Stimulated activated CD4-positive, alpha-beta T cell treated with anti-CD3 and anti-CD28 coated beads, TNF-alpha, amount 100 ng/mL, for 48 hours (primary cell): ENCODE data around the gene PPP1R16B.
A peak's percentile ranks its signal among the peaks of the same experiment; 100 is the strongest.
"Not testable (repeated sequence)": the region's sequence is repeated elsewhere in the genome, so short reads cannot be mapped to it uniquely, and the experiment has no call there.

ENCODE experiments used
- DNase-seq, 3 donors: peaks; one replicate each; pipeline ENCODE4 v3.0.0-alpha.2; 2020; ENCODE audit warnings: low read depth in 3 of 3

PPP1R16B gene

DNA sequence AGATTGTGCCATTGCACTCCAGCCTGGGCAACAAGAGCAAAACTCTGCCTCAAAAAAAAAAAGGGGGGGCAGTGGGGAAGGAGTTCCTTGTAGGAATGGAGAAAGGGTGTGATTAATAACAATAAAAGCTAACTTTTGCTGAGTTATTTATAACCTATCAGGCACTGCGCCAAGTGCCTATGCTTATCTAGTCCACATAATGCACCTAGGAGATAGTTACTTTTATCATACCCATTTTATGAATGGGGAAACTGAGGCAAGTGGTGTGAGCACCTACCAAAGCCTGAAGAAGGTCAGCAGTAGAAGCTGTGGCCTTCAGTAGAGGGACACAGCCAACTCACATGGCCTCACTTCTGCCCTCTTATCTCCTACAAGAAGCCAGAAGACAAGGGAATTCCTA is 13.6 kb upstream of the PPP1R16B start:
- no peak for DNase-seq

DNA sequence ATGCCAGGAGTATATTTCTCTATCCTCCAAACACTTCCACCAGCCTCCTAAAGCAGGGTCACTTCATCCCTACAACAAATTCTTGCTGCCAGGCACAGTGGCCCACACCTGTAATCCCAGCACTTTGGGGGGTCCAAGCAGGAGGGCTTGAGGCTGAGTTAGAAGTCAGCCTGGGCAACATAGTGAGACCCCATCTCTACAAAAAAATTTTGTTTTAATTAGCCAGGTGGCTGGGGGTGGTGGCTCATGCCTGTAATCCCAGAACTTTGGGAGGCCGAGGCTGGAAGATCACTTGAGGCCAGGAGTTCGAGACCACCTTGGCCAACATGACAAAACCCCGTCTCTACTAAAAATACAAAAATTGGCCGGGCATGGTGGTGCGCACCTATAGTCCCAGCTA is 11.4 kb upstream of the PPP1R16B start:
- DNase-seq = not testable (repeated sequence)

DNA sequence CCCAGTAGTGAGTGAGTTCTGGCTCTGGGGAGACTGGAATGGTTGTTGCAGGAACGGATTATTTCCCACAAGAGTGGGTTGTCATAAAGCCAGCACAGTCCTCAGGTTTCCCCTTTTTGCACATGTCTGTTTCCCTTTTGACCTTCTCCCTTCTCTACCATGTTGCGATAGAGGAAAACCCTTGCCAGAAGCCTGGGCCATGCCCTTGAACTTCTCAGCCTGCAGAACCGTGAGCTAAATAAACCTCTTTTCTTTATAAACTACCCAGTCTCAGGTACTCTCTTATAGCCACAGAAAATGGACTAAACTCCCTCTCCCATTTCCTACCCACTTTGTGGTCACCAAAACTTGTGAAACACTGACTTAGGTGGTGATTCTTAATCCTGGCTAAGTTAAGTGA is 7.2 kb upstream of the PPP1R16B start:
- no peak for DNase-seq

DNA sequence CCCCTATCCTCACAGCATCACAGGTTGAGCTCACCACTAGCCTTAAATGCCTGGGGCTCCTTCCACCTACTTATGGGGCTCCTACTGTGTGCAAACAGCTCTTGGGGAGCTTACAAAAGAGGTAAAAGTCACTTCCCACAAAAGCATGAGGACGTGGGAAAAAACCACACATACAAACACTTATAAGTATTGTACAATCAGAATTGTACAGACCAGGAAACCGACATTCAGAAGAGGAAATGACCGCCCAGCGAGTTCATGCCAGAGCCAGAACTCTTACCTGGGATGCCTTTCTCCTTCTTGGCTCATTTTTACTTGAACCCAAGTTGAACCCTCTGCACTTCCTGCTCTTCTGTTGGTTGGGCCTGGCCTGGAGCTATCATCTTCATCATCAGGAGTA is 6.3 kb upstream of the PPP1R16B start:
- no peak for DNase-seq

DNA sequence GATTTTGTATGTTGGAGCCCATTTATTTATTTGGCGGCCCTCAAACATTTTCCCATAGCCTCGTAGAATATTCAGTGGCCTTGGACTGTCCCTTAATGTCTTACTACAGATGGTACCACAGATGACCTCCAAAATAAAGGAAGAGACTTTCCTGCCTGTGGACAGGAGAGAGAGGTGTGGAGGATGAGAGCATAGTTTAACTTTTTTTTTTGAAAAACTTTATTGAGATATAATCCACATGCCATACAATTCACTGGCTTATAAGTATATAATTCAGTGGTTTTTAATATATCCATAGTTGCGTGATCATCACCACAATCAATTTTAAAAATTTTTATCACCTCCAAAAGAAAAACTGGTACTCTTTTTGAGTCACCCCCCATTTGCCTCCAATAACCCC is 4.6 kb upstream of the PPP1R16B start:
- DNase-seq = no peak

DNA sequence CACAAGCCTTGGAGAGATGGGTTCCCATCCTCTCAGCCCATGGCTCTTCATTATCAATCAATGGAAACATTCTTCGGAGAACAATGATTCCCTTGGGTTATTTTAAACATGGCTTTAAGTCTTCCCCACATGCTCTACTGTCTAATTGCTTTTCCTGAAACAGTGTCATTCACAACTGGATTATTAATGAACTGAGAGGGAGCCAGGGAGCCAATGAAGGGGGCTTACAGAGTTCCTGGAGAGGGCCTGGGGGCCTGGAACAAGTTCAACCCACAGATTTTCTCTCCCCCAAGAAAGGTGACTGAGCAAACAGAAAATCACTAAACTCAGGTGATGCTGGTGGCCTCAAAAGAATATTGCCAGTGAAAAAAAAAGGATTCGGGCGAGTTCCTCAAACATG is 1.3 kb upstream of the PPP1R16B start:
- DNase-seq = no peak

DNA sequence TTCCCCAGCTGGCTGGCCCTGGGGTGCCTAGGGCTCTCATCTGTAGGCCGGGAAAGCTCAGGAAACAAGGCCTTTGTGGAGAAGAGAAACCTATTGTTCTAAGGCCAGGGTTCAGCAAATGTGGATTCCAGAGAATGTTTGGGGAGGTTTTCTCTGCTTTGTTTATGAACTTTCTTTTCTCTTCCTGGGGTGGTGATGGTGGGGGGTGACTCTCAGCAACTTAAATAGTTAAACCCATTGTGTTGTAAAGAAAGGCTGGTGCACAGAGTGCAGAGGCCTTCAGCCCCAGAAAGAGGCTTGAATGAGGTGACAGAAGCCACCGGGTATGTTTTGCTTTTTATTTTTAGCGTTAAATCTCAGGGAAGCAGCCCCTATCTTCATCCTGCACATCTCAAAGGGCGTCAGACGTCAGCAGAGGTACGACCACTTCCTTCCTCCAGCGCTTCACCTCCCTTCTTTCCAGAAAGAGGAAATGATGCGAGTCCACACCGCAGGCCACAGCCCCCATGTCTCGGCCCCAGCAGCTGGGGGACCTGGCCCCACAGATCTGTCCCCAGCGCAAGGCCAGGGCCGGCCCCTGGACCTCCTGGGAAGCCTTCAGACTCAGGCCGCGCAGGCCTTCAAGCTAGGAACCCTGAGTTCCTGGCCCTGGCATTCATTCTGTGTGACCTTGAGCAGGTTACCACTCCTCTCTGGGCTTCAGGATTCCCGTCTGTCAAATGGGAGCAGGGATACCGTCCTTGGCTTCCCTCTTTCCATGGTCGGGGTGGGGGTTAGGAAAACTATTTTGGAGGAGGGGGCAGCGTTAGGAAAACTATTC is 605 bp upstream of the PPP1R16B start:
- peak in 1 of 3 donors; percentile 46 for DNase-seq

DNA sequence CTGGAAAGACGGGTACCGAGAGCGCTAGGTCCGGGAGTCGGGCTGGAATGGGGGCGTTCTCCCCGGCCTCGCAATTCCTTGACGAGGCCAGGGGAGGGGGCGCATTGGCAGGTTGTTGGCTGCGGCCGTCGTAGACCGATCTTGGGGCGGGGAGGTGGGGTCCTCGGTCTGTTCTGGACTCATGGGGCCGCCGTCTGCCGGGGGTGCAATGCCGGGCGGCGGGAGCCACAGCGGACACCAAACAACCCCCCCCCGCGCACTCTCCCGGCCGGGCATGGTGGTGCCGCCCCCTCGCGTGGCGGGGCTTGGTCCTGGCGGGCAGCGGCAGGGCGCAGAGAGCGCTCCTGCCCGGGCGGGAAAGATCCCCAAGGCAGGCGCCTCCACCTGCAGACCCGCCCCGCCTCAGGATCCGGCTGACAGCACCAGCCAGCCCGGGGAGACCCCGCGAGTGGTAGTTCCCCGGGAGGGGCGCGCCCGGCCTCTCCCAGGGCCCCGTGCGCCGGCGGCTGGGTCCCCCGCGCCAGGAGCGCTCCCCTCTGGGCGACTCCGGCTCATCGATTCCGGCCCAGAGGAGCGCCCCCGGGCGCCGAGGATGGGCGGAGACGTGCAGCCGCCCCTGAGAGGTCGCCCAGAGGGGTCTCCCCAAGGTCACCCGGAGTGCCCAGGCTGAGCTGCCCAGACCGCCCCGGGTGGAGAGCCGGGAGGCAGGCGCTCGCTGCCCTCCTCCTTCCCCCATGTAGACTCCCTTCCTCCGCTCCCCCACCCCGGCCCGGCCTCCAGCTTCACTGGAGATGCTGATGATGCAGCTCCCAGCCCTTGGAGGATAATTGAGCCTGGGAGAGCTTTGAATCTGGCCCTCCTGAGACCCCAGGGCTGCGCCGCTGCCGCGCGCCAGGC is 709 bp downstream of the PPP1R16B start:
- peak in 1 of 3 donors; percentile 31 for DNase-seq

DNA sequence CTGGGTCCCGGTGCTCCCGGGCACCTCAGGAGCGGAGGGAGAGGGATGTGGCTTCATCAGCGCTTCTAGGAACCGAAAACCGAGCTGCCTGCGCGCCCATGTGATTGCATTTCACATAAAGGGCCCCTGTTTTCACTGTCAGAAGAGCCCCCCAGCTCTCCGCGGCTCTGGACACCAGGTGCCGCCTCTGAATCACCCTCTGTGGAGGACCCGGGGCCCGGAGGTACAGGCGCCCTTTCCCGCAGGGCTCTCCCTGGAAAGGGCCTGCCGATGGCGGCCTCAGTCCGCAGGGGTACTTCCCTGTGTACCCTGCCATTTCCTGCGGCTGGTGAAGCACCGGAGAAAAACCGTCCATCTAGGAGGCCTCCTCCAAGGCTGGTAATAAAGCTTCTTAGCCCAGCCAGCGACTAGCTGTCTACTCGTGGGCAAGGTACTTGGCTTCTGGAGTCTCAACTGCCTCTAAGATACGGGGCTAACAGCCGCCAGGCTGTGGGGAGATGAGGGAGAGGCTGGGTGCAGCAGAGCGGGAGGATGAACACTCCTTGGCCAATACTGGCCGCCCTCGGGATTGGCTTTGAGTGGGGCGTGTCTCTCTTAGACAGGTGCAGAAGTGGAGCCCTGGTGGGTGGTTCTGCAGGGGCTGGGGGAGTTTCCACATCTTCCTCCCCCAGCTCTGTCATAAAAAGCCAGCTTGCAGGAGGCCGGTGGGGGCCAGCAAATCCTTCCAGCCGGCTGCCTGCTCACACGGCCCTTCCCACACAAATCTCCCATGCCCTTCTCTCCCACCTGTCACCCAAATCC is 1.6 kb downstream of the PPP1R16B start:
- DNase-seq = no peak

DNA sequence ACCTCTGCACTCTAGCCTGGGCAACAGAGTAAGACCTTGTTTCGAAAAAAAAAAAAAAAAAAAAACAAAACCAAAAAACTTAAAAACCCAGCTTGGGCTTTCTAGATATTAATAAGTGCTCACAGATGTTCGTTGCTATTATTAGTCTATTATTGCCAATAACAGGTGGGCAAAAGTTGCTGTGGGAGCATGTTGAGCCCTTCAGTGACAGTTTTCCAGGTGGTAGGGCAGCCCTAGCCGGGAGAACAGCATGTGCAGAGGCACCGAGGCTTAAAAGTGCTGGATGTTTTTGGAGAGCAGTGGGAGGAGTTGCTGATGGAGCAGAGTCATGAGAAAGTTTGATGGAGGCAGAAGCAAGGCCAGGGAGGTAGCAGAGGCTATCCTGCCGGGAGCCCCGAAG is 4.4 kb downstream of the PPP1R16B start:
- no peak for DNase-seq

DNA sequence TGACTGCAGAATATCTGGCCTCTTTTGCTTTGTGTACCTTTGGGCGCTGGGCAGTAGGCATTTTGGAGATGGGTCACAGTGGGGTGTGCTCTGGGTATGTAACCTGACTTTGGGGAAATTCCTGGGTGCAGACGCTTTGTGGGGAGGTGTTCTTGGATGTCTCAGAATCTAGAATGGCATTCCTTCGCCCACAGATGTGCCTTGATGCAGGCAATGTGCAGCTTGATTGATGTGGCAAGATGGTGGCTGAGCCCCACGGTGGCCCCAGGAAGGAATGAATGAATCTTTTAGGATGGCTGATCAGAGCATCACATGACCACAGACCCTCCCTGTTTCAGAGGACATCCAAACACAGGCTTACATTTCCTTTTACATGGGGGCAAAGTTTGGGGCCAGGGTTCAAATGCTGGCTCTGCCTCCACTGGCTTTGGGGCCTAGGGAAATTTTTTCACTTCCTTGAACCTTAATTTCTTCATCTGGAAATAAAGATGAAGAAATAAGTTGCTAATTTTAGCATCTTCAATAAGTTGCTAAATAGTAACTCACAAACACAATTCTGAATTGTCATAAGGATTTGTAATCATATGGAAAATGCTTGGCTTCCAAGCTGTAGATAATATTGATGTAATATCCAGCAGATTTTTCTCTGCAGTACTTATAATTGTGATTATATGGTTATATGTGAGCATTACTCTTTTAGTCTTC is 5.6 kb downstream of the PPP1R16B start:
- no peak for DNase-seq

DNA sequence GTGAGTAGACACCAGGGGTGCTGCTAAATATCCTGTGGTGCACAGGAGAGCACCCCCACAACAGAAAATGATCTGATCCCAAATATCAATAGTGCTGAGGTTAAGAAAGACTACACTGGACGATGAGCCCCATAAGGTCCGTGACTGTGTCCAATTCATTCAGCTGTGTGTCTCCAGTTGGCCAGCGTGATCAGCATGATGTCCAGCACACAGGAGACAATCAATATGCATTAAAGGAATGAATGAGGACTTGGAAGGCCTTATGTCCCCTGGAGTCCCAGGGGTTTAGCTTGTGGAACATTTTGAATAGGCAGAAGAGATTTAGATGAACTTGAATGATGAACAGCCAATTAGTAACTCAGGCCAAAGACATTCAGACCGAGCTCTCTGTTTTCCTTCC is 6.3 kb downstream of the PPP1R16B start:
- no peak for DNase-seq

DNA sequence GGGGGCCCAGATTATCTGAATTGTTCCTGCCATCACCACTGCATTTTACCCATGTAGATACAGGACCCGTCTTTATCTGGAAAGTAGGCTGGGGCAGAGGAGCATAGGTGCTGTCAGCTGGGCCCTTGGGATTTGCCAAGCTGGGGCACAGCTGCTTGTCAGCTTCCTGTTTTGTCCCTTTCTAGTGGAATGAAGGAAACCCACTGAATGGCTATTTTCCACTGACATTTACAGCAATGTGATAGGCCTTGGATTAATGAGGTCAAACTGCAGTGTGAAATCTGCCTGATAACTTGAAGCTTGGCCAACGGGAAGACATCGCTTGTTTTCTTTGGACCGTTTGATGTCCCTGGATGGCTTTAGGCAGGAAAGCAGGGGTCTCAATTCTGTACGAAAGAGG is 6.7 kb downstream of the PPP1R16B start:
- DNase-seq = no peak

DNA sequence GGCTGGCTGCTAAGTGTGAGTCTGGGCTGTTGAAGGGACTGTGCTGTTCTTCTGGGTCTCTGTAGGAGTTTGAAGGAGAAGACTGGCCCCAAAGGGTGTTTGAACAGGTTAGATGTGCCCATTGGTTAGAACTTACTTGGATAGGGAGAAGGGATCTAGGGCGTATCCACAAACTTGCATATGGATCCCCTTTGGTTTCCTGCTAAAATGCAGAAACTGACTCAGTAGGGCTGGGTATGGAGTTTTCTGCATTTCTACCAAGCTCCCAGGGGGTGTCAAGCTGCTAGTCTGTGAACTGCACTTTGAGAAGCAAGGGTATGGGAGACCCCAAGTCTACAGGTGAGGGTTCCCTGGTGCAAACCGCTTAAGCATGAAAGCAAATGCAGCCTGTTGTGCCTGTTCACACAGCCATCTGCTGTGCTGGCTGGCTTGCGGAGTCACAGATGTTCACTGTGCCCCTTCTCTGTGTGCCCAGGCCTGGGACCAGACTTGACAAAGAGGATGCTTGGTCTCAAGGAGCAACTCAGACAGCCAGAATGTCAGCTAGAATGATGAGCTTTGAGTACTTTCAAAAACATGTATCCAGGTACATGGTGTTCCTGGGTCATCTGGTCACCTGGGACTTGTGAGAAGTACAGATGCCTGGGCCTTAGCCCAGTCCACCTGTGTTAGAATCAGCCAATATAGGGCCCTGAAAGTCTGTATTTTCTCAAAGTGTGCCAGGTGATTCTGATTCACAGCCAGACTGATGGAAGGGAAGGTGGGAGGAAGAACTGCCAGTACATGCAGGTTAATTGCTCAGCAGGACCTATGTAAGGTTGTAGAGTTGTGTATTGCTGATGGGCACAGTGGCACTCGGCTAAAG is 7.4 kb downstream of the PPP1R16B start:
- DNase-seq = no peak

DNA sequence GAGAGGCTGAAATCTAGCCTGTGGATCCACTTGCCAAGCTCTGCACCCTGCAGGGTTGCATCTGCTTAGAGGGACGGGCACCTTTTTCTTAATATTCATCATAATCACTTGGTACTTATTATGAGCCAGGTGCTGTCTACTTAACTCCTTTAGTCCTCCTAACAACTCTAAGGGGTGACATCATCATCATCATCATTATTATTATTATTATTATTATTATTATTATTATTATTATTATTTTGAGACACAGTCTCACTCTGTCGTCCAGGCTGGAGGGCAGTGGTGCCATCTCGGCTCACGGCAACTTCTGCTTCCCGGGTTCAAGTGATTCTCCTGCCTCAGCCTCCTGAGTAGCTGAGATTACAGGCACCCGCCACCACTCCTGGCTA is 8.1 kb downstream of the PPP1R16B start:
- not testable (repeated sequence) for DNase-seq

DNA sequence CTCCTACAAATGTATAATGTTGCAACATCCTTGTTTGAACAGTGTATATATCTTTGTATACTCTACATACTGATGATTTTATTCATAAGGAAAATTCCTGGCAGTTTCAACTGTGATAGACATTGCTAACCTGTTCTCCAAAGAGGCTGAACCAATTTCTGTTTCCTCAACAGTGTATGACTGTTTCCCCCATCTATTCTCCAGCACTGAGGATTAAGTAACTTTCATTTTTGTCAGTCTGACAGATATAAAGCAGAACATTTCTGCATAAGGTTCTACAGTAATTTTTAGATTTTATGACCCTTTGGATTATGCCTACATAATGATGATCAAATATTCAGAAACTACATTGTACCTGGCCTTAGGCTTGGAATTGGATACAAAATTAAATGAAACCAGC is 9.9 kb downstream of the PPP1R16B start:
- no peak for DNase-seq

DNA sequence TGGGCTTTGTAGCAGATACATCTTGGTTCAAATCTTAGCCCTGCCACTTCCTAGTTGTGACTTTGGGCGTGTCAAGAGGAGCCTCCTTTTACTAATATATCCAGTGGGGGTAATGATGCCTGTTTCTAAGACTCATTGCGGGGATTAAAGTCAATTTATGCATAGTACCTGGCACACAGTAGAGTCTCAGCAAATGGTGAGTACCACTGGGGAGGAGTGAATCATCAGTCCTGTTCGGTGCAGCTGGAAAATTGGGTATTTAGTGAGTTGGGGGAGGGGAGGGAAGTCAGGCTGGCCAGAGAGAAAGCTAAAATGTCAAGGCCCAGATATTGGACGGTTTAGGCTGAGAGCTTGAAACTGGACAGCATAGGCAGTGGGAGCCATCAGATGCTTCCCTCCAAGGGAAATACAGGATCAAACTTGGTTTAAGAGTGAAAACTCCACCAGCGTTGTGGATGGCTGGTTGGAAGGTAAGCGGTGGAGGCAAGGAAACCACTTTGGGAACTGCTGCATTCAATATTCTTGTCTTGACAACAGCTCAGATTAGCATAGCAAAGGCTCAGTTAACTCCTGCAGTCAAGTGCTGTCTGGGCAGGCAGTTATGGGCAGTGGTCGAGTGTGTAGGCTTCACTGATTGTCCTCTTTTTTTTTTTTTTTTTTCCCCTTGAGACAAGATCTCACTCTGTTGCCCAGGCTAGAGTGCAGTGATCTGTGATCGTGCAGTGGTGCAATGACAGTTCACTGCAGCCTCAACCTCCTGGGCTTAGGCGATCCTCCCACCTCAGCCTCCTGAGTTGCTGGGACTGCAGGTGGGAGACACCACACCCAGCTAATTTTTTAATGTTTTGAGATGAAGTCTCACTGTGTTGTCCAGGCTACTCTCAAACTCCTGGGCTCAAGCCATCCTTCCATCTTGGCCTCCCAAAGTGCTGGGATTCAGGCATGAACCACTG is 12.9 kb downstream of the PPP1R16B start:
- DNase-seq = no peak

DNA sequence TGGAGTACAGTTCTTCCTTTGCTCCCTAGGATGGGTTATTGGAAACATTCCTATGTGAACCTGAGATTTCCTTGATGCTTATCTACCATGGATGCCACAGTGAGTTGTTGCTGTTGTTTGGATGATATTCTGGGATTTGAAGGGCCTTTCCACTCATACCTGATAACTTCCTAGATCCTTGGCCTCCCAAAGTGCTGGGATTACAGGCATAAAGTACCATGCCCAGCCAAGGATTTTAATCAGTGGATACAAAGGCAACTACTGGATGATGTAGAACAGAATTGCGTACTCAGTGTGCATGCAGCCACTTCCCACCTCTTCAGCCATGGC is 20.0 kb downstream of the PPP1R16B start:
- no peak for DNase-seq

DNA sequence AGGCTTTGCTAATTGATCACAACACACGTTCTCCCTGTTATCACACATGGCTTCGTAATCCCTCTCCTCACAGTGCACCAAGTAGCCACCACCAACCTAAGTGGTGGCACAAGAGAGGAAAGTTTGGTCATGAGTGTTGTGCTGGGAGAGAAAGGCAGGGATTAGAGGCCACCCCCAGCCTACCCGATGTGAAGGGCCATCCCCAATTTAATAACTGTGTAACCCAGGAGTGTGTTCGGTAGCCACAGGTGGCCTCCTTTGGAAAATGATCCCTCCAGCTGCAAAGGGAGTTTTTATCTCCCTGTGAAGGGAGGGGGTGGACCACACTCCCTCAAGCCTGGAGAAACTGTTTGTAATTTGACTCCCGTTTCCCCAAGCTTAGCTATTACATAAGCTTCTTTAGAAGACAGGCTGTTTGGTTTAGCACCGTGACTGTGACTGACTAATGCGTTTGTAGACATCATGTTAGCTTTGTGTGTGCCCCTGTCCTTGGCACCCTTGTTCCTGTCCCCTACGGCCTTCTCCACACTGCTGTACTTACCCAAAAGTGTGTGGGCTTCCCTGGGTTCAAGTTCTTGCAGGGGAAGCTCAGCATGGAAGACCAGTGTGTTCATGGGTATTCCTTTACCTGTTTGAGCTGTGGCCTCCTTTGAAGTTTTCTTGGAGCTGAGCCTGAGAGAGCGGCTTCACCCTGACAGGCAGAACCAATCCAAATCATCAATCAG is 20.6 kb downstream of the PPP1R16B start:
- no peak for DNase-seq
